Hematopoietic multipotent progenitor cell treated with erythropoietin and hydrocortisone succinate and interleukin-3 and kit ligand, for 4 days (in vitro differentiated cells): ENCODE results near the gene GLRX2.

Experiments used
- DNase-seq: peaks from one replicate; pipeline ENCODE4 v3.0.0-alpha.2; 2015

GLRX2 gene

DNA sequence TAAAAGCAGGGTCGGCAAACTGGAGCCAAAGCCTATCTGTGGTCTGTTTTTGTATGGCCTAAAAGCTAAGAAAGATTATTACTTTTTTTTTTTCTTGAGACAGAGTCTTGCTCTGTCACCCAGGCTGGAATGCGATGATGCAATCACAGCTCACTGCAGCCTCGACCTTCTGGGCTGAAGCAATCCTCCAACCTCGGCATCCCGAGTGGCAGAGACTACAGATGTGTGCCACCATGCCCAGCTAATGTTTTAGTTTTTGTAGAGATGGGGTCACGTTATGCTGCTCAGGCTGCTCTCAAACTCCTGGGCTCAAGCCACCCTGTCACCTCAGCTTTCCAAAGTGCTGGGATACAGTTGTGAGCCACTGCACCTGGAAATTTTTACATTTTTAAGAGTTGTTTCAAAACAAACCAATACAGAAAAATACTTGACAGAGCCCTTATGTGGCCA lies 6.5 kb upstream of the GLRX2 start:
- peak; percentile 53 for DNase-seq

DNA sequence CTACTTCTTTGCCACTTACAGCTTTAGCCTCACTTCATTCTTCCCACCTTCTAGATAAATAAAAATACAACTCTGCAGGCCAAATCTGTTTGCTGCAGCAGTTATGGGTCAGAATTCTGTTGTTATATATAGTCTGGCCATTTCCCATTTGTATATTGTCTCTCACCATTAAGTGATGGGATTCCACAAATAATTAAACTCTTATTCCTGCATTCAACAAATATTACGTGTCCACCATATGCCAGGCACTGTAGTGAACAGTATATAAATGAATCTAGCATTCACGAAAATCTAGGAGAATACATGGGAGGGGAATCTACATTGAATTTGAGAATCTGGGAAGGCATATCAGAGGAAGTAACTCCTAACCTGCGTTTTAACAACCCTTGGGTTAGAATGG lies 5.7 kb upstream of the GLRX2 start:
- no peak for DNase-seq

DNA sequence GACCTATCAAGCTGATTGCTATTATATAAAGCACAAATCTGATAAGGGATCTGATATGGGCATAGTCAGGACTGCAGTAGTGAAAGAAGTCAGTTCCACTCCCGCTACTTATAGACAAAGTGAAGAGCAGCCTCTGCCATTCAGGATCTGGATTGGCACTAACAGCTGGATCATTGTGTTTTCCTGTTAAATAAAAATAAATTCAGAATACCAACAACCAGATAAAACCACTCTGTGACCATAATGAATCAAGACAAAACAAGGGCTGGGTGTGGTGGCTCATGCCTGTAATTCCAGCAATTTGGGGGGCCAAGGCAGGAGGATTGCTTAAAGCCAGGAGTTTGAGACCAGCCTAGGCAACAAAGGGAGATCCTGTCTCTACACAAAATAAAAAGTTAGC lies 5.0 kb upstream of the GLRX2 start:
- no peak for DNase-seq

DNA sequence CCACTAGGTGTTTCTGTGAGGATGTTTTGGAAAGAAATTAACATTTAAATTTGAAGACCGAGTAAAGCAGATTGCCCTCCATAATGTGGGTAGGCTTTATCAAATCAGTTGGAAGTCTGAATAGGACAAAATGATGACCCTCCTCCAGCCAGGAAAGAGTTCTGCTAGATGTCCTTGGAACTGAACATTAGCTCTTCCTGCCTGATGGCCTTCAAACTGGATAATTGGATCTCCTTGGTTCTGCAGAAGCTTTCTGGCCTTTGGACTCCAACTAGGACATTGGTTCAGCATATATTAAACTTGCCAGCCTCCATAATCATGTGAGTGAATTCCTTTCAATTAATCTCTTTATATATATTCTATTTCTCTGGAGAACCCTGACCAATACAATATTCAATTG lies 4.4 kb upstream of the GLRX2 start:
- DNase-seq = no peak

DNA sequence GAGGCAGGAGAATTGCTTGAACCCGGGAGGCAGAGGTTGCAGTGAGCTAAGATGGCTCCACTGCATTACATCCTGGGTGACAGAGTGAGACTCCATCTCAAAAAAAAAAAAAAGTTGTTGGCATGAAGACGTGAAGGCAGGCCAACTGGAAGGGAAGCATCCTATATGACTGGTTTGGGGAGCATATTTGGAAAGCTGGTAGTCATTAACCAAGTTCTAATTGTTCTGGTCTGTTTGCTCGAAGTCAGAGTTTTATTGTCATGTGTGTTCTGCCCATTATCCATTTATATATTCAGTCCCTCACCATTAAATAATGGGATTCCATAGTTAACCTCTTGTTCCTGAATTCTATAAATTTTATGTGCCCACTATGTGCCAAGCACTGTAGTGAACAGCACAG lies 3.3 kb upstream of the GLRX2 start:
- no peak for DNase-seq

DNA sequence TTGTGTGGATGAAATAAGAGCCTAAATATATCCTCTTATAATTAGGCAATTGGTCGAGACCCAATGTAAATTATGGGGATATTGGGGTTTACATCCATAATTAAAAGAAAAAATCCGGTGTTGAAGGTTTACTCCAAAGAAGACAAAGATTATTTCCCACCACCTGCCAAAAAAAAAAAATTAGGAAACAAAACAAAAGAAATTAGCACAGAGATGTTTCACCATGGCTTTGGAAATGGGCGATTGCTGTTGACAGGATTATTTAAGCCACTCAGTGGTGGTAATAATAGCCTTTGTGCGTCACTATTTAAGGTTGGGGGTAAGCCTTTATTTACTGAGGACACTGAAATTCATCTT lies 585 bp upstream of the GLRX2 start:
- peak; percentile 13 for DNase-seq

DNA sequence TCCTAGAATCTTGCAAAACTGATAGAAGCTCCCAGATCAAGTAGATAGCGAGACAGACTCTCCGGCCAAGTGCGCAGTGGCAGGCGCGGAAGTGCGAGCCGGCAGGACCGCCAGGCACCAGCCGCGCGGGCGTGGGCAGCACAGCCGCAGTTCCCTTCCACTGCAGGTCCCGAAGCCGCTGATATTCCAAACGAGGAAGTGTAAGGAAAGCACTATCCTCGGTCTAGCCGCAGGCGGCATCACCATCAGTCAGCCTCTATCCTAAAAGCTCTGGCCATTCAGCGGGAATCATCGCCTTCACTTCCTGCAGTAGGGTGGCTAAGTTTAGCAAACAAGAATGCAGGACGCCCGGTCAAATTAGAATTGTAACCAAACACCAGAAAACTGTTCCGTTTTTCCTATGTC lies 710 bp downstream of the GLRX2 start:
- DNase-seq = peak; percentile 54

DNA sequence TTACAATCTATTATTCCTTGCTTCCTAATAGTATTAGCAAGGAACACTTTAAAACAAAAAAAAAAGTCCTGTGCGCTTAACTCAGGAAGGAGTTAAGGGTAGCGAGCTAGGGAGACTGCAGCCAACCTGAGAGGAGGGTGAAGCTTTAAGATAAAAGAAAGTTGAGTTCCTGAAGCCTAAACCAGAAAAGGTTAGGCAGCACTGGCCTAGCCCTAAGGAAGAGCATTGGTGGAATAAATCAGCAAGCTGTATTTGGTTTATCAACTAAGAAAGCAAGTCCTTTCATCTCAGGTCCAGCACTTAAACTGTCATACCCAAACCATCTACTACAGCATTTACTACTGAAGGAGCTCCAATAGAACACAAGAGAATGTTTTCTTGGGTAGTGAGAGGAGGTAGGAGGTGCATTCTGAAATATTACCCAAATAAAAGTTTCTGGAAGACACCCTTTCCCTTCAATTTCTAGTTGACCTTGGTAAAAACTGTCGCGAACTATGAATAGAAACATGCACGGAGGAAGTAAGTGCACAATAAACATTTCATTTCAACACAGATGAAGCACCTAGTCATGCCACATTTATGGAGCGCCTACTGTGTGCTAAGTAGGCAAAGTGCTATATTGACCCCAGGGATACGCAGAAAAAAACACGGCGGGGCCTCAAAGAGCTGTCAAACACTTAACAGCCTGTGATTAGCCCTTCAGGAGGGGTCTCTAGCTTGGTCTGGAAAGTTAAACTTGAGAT lies 1.3 kb downstream of the GLRX2 start:
- DNase-seq = no peak

DNA sequence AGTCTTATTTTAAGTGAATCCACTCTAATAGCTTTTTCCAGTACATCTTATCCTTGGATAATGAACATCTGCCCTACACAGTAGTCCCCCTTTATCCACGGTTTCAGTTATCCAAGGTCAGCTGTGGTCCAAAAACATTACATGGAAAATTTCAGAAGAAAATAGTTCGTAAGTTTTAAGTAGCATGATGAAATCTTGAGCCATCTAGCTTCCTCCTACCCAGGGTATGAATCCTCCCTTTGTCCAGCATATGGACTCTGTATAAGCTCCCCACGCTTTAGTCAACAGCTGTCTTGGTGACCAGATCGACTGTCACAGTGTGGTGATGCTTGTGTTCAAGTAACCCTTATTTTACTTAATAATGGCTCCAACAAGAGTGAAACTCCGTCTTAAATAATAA lies 2.6 kb downstream of the GLRX2 start:
- DNase-seq = no peak

DNA sequence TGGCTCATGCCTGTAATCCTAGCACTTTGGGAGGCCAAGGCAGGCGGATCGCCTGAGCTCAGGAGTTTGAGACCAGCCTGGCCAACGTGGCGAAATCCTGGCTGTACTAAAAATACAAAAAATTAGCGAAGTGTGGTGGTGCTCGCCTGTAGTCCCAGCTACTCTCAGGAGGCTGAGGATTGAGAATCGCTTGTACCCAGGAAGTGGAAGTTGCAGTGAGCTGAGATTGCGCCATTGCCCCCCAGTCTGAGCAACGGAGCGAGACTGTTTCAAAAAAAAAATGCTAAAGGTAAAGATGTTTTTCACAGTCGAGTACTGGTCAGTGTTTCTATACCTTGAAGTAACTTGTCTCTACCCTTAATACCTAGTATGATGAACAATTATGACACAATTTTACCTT lies 11.1 kb downstream of the GLRX2 start:
- DNase-seq = no peak

DNA sequence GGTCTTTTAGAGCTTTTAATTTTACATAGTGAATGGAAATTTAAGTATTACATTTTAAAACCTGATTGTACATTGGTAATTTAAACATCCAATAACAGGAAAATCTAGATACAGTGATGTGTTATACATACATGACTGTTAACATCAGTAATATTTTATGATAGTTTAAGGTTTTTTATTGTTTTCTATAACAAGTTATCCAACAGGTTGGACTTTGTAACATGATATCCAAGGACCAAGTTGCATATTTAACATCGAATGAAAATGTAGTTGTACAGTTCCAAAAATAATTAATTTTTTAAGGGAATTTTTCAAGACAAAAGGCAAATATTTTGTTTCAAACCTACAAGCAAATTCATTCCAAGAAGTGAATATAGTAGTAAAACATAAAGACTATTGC lies 14.3 kb downstream of the GLRX2 start:
- DNase-seq = no peak

DNA sequence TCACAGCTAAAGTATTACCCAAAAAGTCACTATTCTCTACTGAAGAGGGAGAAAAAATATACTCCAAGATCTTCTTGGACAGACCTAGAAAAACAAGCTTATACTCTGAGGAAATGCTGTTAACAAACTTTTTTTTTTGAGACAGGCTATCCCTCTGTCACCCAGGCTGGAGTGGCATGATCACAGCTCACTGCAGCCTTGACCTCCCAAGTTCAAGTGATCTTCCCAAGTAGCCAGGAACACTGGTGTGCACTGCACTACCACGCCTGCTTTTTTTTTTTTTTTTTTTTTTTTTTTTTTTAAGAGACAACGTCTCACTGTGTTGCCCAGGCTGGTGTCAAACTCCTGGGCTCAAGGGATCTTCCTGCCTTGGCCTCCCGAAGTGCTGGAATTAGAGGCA lies 17.3 kb downstream of the GLRX2 start:
- no peak for DNase-seq

DNA sequence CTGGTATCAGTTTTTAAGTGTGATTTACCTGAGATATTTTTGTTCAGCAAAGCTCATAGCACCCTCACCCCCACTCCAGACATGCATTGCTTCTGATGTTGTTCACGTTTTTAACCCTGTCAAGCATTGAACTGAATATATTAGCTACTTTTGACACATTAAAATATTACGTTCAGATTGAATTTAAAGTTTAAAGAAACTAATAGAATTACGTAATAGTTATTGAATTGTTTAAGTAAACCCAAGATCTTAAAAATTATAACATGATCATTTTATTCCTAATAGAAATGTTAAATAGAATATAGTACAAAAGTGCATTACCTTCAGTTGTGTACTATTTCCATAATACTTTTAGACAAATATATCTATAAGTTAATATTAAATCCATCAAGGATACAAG lies 18.9 kb downstream of the GLRX2 start:
- no peak for DNase-seq

DNA sequence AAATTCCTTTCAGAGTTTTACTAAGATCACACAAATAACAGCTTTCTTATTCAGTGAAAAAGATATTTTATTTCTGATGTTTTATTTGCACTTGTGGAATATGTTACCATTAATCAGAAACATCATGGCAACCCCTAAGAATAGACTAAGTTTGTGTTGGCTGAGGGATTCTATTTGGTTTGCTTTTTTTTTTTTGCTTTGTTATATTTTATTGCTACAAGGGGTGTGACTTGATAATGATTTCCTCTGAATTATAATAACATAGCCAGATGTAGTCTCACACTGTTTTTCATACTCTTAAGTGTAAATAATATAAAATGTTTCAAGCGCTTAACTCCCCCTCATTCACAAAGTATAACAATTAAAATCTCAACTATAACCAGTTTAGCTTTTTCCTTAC lies 20.0 kb downstream of the GLRX2 start:
- no peak for DNase-seq

DNA sequence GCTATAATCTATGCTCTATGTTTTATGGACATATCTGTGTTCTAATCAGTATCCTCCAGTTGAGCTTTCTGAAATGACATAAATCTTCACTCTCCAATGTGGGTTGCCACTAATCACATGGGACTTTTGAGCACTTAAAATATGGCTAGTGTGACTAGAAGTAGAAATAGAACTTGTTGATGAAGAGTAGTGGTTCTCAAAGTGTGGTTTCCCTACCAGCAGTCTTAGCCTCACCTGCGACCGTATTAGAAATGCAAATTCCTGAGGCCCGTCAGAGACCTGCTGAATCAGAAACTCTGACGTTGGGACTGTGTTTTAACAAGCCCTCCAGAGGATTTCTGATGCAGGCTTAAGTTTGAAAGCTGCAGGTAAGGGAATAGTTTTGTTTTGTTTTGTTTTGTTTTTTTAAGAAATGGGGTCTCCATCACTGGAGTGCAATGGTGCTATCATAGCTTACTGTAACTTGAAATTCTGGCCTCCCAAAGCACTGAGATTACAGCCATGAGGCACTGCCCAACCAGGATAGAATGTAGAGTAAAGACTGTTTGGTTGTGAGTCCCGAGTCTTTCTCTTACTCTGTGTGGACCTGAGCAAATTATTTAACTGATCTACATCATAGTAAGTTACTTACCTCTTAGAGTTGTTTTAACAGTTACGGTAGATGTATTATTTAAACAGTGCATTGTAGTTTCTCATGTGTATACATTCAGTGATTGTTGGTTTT lies 21.7 kb downstream of the GLRX2 start:
- no peak for DNase-seq

DNA sequence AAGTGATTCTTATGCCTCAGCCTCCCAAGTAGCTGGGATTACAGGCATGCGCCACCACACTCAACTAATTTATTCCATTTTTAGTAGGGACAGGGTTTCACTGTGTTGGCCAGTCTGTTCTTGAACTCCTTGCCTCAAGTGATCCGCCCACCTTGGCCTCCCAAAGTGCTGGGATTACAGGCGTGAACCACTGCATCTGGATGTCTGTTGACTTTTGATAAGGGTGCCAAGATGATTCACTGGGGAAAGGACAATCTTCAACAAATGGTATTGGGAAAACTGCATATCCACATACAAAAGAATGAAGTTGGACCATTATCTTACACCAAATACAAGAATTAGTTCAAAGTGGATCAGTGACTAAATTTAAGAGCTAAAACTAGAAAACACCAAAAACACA lies 26.0 kb downstream of the GLRX2 start:
- DNase-seq = no peak

DNA sequence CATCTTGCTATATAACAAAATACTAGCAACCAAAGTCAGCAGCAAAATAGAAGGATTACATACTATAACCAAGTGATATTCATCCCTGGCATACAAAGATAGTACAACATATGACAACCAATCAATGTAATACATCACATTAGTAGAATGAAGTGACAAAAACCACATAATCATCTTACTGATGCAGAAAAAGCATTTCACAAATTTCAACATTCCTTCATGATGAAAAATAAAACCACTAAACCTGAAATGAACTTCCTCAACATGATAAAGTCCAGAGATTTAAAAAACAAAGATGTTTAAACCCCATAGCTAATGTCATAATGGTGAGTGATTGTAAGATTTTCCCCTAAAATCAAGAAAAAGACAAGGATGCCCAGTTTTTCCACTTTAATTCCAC lies 27.2 kb downstream of the GLRX2 start:
- DNase-seq = no peak

DNA sequence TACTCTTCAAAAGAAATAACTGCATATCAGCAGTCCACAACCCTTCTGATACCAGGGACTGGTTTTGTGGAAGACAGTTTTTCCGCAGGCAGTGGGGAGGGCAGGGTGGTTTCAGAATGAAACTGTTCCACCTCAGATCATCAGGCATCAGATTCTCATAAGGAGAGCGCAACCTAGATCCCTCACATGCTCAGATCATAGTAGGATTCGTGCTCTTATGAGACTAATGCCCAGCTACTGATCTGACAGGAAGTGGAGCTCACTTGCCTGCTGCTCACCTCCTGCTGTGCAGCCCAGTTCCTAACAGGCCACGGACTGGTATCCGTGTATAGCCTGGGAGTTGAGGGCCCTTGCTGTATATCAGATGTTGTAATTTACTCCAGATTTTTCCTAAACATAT lies 34.3 kb downstream of the GLRX2 start:
- peak; percentile 23 for DNase-seq

DNA sequence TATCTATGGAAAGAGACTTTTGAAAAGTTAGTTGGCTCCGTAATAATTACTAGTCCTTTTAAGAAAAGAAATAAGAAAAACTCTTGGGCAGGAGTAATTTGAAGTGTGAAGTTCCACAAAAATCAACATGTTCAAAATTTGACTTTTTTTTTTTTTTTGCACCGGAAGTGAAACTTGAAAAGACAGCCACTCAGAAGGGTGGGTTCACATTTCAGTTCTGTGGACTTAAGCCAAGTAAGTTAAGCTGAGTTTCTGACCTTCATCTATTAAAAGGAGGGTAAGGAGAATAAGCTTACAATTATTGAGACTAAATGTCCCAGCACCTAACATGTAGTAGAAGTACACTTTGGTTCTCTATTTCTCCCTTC lies 34.8 kb downstream of the GLRX2 start:
- peak; percentile 36 for DNase-seq

DNA sequence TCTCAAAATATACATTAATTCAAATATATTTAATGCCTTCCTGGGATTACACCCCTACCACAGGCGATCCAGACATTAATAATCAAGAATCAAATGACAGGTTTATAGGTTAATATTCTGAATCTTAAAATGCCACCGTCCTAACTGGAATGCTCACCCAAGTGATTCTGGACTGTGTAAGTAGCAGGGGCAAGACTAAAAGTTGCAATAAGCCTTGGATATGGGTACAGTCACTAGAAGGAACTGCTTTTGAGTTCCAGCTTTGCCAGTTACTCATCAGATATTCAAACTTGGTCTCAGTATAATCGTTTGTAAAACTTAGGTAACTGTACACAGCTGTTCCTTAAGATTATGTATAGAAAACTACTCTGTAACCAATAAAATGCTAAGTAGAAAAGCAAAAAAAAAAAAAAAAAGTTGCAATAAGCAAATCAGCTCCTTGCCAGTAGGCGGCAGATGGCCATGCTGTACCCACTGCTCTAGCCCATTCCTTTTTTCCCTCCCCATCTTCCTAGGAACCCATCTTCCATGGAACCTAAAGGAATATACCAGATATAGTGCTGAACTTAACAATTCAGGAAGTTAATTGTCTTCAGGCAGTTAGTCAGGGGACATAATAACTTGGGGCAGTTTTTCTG lies 35.3 kb downstream of the GLRX2 start:
- DNase-seq = peak; percentile 58

DNA sequence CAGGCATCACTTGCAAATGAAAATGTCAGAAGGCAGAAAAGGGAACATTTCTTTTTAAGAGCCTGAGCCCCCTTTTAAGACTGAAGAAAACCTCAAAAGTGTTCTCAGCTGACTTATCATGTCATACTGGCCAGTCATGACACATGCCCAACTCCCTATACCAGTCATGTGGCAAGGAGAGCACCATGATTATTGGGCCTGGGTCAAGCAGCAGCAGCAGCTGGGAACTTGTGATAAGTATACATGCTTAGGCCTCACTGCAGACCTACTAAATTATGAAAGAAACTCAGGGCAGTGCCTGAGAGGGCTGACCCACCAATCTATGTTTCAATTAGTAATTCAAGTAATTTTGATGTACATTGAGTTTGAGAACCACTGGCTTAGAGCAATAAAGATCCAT lies 37.2 kb downstream of the GLRX2 start:
- peak; percentile 86 for DNase-seq

DNA sequence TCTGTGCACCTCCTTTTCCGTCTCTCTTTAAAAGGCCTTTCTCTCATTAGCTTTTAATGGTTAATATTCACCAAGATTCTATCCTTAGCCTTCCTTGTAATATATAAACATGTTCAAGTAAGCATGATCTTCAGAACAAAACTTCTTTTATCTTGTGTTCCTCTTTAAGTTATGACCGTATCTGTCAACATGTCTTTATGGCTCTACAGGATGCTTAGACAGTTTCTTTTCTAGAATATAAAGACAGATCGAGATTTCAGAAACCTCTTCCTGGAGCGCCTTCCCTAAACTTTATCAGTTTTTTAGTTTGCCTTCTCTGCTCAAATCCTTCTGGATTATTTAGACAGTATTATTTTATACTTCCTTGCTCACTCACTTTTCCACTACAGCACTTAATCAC lies 38.6 kb downstream of the GLRX2 start:
- DNase-seq = no peak

DNA sequence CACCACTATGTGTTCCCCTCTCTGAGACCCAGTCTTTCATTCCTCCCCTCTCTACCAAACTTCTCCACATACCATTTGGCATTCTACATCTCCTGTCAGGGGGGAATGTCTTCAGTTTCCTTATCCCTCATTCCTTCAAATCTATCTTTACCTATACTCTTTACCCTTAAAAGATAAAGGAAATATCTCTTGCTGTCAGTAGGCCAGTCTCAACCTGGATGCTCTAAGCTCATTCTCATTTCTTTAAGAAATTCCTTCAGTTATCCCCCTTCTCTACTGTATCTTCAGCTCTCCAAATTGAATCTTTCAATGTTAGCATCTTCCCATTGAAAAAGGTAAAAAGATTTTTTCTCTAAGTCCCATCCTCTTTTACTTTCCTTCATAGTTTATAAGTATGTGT lies 39.3 kb downstream of the GLRX2 start:
- DNase-seq = no peak

DNA sequence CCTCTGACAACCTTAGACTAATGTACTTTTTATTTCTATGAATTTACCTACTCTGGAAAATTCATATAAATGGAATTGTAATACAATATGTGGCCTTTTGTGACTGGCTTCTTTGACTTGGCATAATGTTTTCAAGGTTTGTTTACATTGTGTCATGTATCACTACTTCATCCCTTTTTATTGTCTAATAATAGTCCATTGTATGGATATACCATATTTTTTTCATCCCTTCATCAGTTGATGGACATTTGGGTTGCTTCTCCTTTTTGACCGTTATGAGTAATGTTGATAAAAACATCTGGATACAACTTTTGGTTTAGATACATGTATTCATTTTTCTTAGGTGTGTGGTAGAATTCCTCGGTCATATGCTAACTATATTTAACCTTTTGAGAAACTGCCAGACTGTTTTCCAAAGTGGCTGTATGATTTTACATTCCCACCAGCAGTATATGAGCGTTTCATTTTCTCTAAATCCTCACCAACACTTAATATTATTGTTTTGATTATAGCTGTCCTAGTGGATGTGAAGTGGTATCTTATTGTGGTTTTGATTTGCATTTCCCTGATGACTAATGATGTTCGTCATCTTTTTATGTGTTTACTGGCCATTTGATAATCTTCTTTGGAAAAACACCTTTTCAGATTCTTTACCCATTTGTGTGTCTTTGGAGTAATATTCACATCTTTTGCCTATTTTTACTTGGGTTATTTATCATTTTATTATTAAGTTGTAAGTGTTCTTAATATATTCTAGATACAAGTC lies 42.3 kb downstream of the GLRX2 start:
- DNase-seq = no peak
